Endometrium (tissue), 2 donors: ENCODE results near the gene TMEM260.
"Not testable (repeated sequence)": the region's sequence is repeated elsewhere in the genome, so short reads cannot be mapped to it uniquely, and the experiment has no call there.

Source experiments
- FAIRE-seq: peaks from 2 replicates; lab custom pipeline; 2012; peaks lifted over from hg19 to GRCh38; lab: Jason Lieb, UNC
- donor health status: control.
- donor health status: control.

TMEM260 gene

DNA sequence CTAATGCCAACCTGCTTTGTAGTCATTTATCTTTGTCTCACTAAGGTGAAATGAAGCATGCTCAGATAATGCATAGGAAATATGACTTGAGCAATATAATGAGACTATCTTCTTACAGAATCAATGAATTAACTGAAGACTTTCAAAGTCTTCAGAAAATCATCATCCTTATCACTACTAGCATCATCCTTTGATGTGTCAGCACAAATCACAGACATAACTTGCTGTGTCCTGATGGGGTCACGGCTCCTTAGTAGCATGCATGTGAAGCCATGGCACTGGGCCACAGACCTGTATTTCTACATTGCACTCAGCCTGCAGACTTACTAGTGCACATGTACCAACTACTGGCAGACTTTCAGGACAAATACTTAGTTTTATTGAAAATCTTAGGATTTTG, 18.9 kb downstream of the TMEM260 start:
- no peak for FAIRE-seq

DNA sequence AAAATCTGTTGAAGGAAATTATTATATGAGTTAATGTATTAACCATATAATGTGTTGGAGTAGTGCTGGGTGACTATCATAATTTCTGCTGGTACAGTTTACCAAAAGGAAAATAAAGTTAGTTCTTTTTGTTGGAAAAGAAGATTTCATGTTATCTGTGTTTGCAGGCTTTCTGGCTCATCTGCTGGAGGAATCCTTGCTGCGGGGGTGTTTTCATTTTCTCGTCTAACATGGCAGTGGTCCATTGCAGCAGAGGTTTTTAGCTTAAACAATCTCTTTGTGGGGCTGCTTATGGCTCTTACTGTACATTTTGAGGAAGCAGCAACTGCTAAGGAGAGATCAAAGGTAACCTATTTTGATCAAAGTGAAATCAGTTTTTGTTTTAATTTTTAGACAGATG, 24.1 kb downstream of the TMEM260 start:
- no peak for FAIRE-seq

DNA sequence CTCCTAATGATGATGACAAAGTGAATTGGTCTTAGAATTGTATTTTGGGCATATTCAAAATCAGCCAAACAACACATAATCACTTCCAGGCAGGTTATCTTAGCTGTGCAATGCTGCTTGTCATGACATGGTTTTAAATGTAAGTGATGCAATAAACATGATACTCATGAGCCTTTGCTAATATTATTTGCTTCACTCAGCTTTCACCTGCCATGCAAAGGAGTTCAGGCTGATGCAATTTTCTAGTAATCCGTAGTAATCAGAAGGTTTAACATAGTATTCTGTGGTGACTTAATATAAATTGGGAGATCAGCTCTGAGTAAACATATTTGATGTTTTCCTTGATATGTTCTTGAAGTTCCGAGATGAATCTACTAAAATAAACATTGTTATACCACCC, 29.1 kb downstream of the TMEM260 start:
- no peak for FAIRE-seq

DNA sequence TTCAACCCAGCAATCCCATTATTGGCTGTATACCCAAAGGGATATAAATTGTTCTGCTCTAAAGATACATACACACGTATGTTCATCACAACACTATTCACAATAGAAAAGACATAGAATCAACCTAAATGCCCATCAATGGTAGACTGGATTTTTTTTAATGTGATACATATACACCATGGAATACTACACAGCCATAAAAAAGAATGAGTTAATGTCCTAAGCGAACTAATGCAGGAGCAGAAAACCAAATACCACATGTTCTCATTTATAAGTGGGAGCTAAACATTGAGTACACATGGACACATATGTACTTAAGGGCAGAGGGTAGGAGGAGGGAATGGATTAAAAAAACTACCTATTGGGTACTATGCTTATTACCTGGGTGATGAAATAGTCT, 32.1 kb downstream of the TMEM260 start:
- not testable (repeated sequence) for FAIRE-seq

DNA sequence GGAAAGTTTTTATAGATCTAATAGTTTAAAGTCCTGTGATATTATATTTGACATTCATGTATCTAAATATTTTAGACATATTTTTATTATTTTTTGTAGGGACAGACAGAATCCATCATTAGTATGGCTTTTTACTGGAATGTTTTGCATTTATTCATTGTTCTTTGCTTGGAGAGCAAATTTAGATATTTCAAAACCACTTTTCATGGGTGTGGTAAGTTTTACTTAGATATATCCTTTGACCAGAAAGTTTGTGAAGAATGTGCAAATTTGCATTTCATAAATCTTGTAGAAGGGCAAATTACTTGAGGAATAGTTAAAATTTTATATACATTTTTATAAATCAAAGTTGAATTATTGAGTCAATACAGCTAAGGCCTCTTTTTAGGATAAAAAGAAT, 37.5 kb downstream of the TMEM260 start:
- FAIRE-seq: no peak

DNA sequence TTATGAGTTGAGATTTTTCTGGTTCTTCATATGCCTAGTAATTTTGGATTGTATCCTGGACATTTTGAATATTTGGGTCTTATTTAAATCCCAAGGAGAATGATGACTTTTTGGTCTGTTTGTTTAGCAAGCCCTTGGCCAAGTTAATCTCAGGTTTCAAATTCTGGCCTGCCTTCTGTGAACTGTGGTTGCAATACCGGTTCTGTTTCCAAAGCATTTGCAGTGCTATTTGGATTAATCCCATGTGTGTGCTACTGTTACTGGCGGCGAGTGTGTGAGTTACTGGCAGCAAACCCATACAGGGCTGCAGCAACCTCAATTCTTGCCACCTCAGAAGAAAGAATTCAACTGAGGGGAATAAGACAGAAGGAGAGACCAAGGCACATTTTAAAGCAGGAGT, 51.1 kb downstream of the TMEM260 start:
- FAIRE-seq: no peak

DNA sequence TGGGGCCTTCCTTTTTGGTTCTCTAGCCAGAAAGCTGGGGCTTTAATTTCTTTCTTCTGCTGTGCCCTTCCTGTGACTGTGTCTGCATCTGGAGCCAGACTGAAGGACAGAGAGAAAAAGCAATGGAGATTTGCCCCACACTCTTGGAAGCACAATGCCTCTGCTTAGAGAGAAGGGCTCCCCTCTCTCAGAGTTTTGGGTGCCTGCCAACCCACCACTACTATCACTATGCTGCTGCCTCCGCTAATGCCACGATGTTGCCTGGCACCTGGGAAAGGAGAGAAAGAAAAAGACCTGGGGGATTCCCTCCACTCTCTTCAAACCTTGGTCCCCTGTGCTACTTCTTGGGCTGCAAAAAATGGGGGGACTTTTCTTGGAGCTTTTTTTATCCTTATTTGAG, 52.6 kb downstream of the TMEM260 start:
- no peak for FAIRE-seq

DNA sequence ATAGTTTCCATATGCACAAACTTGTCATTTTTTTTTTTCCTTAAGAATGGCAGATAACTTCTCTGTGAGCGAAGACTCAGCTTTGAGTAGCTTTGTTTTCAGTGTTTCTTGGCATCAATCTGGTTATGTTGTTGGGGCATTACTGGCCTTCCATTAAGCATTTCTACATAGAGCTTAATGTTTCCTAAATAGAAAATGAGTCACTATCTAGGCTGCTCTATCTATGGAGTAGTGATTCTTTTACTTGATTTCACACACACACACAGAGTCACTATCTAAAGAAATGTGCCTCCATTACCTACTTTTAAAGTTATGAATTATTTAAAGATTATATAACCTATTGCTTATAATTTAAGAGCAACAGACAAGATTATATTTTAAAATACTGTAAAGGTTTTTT, 53.9 kb downstream of the TMEM260 start:
- no peak for FAIRE-seq

DNA sequence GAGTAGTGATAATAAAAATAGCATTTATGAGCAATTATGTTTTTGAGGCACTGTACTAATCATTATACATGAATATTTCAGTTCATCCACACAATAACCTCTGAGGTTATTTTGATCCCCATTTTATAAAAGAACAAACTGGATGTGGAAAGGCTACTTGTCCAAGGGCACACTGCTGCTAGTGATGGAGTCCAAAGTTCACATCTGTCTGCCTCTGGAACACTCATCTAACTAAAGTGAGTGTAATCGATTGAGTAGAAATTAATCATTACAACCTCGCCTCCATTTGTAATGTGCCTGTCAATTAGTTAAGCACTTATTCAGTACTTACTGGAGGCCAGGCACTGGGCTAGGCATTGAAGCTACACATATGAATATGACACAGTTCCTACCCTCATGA, 55.4 kb downstream of the TMEM260 start:
- no peak for FAIRE-seq

DNA sequence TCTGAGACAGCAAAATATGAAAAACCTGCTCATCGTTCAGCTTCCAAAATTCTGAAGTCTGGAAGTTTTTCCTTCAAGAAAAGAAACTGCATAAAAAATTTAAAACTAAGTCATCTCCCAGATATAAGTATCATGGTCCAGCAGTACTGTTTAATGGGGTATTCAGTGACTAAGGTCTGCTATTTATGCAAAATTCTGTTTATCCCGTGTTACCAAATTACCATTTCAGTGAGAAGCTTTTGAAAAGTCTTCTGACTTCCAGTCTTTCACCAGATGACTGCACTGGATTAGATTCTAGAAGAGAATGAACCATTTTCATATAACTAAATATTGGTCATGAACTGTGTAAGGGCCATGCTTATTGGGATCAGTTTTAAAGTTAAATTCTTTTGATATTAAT, 67.9 kb downstream of the TMEM260 start:
- no peak for FAIRE-seq

DNA sequence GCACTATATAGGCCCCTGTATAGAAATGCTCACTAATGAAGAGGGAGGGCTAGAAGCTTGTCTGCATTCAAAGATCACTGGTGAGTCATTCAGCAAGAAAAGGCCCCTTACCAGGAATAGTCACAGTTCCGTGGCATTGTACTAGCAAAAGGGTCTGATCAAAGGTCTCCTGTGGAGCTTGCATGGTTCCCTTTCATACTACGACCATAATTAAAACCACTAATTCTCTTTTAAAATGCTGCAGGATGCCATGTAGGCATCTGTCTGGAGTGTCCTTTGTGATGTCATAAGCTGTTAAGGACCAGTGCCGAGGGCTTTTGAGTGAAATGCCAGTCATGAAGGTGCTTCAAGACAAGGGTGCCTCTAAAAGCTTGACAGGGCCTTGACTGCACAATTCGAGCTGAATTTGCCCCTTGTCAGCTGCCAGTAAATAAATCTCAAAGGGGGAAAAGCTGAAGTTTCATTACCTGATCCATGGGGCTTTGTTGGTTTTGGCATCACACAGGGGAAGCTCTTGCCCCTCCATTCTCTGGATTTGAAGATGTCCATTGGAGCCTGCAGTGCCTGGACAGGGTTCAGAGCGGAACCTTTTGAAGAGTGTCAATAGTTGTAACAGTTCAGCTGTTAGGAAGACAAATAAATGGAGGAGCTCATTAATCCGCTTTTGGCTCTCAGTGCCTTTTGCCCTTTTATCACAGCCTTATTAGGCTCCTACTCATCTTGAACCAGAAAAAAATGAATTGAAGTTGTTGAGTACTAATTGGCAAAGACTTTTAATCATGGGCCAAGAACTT, 69.1 kb downstream of the TMEM260 start:
- no peak for FAIRE-seq

DNA sequence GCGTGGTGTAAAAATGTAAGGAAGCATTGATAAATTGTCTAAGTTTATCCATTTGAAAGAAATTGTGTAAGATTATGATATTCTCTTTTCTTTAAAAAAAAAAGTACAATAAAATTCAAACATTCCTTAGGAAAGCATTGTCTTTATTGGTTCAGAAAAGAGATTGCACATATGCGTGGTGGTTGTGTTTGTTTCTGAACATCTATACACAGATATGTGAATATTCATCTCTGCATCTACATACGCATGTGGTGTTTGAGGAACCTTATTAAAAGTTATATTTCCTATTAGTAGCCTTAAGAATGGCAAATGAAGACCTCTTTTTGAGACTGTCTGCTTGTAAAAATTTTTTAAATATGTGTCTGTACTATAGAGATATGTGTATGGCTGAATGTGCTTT, 69.8 kb downstream of the TMEM260 start:
- FAIRE-seq: no peak

DNA sequence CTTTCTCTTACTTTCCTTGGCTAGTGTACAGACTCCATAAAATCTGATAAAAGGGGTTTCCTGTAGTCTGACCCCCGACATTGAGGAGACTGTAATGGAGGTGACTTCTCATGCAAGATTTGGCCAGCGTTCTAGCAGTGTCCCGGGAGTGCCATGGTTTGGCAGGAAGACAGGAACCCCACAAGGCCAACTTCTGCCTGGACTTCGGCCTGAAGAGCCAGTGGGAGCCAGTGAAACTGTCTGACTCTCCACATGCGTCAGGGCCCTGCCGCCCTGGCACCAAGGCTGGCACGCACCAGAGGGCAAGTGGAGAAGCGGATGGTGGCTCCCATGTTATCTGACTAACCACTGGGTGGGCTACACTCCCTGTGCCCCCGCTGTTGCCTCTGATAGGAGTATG, 70.5 kb downstream of the TMEM260 start:
- FAIRE-seq: no peak

DNA sequence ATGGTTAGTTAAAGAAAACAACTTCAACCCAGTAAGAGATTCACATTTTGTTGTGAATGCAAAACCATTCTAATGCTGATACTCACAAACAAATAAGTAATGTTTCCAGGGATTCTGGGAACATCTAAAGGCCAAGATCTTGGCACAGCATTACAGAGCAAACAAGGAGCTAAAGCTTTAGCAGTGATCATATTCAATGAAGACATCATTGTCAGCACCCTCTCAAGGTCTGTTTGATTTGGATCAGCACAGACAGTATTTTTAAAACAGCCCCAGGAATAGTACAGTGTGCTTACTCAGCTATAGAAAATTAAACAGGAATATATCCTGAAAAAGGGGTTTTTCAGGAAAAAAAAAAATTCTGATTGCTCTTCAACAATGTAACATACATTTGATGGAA, 71.4 kb downstream of the TMEM260 start:
- no peak for FAIRE-seq

DNA sequence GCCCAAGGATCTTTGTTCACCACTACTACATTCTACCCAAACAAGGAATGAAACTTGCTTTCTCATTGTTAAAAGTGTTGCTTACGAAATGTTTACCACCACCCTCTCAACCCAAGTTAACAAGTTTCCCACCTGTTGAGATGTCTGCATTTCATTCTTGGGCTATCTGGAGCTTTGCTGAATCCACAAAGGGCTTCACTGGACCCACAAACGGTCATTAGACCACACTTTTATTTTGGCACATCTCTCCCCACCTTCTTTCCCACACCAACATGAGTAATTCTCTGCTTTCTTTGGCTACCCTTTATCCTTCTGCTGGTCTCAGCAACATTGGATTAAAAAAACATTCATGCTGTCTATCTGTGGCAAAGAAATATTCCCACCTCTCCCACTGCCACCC, 78.0 kb downstream of the TMEM260 start:
- FAIRE-seq: no peak

DNA sequence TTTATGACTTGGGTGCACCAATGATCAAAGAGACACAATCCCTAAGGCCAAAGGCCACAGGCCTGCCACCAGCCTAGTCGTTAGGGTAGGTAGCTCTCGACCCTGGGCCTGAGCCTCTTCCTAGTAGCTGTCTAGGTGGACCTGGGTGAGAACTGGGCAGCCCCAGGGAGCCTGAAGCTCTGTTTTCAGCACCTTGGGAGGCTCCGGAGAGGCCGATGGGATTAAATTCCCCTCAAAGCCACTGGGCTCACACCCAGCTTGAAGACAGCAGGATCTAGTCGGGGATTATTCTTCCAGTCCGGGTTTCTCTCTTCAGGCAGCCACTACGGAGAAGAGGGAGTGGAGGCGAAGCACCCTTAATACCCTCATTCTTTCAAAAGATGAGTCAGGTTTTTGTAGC, 79.8 kb downstream of the TMEM260 start:
- no peak for FAIRE-seq

DNA sequence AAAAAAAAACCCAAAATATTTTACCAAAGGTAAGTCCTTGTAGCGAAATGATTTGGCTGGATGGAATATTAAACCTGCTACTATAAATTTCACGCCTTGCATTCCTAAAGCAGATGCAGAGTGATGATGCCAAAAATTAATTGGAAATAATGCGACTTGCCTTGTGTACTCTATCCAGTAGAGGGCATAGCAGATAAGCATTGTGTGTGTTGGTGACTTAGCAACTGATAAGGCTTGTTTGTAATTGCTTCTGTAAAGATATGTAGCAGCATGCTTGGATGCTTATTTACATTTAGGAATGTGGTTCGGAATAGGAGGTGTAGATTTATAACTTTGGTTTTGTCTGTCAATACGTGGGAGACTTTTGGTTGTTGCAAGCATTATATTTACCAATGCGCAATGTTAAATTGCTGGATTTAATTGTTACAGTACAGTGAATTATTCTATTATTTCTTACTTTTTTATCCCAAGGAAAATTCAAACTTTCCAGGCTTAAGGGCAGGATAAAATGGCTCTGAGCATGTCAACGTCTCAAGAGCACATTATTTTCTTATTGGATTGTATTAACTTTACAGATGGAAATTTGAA, 80.5 kb downstream of the TMEM260 start:
- FAIRE-seq: no peak

DNA sequence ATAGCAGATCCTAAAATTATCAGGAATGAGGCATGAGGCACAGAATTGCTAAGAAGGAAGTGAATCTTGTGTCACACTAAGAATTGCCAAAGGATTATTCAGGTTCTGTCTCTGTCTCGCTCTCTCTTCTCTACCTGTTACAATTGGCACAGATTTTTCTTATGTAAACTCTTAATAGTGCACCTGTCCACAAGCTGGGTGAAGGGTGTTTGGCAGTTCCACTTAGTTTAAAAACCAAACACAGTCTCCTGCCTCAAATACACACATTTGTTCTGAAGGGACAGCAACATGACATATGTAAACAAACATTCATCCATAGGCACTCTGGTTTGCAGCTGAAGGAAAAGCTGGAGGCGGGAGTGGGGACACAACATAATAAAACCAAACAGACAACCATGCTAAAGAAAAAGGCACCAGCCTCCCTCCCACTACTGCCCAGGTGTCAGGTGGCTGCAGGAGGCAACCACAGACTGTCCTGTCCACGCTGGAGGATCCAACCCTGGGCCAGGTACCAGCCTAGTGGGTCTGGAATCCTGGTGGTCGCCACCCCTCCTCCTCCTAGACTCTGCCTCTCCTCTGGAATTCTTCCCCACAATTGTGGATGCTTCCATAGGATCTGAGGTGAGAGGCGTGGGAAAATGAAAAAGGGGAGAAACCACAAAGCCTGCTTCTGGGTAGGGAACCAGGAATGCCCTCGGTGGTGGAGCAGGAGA, 81.2 kb downstream of the TMEM260 start:
- FAIRE-seq: no peak

DNA sequence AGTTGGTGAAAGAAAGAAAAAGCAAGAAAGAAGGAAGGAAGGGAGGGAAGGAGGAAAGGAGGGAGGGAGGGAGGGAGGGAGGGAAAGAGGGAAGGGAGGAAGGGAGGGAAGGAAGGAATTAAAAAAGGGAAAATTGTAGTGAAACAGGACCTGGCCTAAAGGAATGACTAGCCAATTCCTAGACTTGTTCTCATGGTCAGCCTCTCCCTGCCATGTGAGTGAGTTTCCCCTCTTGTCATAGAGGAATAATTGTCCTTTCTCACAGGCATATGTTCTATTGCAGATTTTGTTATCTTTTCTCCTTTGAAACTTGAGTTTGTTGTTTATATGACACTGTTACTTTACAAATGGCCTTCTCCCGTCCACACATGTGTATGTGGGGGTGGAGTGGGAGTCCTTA, 81.9 kb downstream of the TMEM260 start:
- FAIRE-seq: no peak

DNA sequence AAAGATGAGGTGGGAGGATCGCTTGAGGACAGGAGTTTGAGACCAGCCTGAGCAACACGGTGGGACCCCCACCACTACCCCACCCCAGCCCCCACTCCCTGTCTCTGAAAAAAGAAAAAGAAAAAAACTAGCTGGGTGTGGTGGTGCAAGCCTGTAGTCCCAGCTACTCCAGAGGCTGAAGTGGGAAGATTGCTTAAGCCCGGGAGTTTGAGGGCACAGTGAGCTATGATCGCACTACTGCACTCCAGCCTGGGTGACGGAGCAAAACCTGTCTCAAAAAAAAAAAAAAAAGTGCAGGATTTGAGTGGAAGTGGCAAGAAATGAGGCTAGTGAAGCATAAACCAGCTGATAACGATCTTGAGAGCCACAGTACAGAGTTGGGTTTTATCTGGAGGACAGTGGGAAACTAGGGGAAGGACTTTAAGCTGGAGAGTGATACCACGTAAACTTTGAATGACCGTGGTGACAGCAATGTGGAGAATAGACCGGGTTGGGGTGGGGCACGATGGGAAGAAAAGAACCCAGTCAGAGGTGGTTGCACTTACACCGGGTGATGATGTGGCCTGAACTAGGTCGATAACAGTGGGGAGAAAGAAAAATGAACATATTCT, 85.3 kb downstream of the TMEM260 start:
- no peak for FAIRE-seq

DNA sequence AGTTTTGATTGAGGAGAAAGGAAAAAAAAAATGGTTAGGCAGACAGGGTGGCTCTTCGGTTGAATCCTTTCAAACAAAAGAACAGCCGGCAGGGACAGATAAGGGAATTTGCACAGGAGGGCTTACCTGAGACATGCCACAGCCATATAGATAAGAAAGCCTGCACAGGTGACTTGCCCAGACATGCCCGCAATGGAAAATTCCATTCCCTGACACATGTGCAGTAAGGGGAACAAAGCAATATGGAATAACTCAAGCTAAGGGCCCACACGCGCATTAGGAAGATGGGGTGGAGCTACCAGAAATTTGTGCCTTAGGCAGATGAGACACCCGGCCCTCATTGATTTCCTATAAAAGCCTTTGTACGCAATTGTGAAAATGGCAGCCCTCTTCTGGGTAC, 86.7 kb downstream of the TMEM260 start:
- no peak for FAIRE-seq

DNA sequence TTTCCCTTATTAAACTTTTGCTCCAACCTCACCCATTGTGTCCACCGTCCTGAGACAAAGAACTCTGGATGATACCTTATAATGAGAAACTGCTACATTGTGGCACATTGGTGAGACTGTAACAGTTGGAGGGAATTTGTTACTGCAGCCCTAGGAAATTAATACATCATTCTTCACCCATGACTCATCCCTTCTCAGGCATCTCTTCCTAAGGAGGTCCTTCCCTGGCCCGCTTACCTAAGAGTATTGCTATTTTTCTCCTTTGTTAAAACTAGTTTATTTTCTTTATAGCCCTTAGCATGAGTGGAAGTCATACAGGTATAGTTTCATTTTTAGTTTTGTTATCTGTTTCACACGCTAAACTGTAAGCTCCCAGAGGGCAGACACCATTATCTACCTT, 87.1 kb downstream of the TMEM260 start:
- no peak for FAIRE-seq

DNA sequence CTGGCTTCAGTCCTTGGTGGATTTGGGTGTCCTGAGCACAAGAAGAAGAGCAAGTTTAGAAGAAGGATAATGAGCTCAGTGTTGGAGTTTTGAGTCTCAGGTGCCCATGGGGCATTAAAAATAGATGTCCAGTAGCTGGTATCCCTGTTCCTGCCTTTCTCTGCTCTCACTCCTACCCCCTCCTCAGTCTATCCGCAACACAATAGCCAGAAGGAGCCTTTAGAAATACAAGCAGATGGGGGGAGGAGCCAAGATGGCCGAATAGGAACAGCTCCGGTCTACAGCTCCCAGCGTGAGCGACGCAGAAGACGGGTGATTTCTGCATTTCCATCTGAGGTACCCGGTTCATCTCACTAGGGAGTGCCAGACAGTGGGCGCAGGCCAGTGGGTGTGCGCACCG, 87.7 kb downstream of the TMEM260 start:
- FAIRE-seq: not testable (repeated sequence)
